Measurements from ENCODE around the gene STARD5.

The STARD5 gene

DNA sequence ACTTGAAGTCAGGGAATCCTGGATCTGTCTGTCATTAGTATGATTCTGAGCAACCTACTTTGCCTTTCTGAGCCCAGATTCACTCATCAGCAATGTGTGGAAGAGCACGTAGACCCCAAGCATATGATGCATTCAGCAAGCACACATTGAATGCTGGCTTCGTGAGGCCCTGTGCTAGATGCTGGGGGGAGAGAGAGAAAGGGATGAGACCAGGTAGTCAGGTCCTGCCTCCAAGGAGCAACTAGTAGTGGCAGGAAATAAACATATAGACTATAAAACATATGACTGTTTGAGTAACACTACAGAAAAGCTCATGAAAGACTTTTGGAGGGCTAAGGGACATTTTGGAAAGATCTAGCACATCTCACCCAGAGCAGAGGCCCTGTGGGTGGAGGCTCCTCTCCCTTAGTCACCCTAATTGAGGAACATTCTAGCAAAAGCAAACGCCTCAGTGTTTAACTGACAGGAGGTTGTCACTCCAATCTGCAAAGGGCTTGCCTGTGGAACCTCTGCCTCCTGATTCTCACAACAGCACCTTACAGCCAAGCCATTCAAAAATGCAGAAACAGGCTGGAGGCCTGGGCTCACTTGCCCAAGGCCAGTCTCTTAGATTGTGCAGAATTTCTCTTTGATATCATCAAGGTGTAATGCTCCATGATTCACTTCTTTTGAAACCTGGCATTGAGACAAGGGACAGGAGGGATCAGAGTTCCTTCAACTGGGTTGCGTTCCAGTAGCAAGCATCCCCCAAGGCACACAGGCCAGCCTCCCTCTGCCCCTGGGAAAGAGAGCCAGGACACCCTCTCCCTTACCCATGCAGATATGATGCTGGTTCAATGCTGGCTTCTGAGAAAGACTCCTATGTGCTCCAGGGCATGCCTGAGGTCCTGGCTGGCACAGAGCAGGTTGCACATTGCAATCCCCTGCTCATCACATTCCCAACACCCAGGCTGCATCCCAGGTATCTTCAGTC lies 26.1 kb downstream of the STARD5 start:
- TF ChIP-seq GATA3 (IDR thresholded peaks at IDR 0.05; ENCODE audit: low read depth, low read length) (no peak), GATA2 (IDR thresholded peaks at IDR 0.05; ENCODE audit: low read depth, low read length) (no peak)

DNA sequence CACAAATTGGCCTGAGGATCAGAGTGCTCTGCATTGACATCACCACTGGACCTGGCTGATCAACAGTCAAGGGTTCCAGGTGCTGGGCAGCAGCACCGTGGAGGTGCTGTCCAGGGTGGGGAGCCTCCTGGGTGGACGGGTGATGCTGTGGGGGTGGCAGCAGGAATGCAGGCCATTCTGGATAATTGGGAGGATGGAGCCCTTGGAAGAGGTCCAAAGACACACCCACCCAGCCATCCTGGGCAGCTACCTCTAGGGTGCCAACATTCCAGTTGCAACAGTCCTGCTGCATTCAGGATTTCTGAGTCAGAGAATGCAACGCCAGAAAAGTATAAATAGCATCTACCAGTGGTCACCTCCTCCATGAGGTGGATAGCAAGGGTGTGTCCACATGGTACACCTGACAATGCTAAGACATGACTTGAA lies 26.8 kb downstream of the STARD5 start:
- TF ChIP-seq GATA2 (IDR thresholded peaks at IDR 0.05; ENCODE audit: low read depth, low read length) (no peak), GATA3 (IDR thresholded peaks at IDR 0.05; ENCODE audit: low read depth, low read length) (no peak)

DNA sequence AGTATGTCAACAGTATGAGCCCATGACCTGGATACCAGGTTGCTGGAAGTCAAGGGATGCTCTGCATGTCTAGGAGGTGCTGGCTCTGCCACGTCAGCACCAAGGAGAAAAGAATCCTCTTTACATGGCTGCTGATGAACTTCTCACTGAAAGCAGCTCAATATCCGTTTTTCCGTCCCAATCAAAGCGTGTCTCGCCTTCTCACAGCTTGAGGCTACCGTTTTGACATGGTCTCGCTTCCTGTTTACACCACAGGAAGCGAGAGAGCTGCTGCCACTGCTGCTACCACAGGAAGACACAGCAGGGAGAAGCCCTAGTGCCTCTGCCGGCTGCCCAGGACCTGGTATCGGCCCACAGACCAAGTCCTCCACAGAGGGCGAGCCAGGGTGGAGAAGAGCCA lies 27.3 kb downstream of the STARD5 start:
- no peak for TF ChIP-seq GATA2 (IDR thresholded peaks at IDR 0.05; ENCODE audit: low read depth, low read length)
- TF ChIP-seq GATA3 (IDR thresholded peaks at IDR 0.05; ENCODE audit: low read depth, low read length), result no peak

DNA sequence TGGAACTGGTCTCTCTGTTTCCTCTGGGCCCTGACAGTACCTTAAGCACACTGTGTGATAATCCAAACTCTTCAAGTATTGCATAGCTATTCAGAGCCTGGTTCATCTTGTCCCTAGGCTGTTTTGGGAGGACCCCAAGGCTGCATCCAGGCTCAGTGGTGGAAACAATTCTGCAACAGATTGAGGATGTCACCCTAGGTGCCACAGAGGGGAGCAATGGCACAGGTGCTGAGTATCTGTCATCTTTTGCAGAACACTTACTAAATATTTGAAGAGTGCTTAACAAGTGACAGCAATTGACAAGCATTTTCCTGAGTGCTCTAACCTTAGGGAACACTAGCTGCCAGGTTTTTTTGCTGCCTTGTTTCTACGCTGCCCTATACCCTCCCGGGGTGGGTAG lies 27.8 kb downstream of the STARD5 start:
- TF ChIP-seq GATA3 (IDR thresholded peaks at IDR 0.05; ENCODE audit: low read depth, low read length) (no peak), GATA2 (IDR thresholded peaks at IDR 0.05; ENCODE audit: low read depth, low read length) (no peak)

DNA sequence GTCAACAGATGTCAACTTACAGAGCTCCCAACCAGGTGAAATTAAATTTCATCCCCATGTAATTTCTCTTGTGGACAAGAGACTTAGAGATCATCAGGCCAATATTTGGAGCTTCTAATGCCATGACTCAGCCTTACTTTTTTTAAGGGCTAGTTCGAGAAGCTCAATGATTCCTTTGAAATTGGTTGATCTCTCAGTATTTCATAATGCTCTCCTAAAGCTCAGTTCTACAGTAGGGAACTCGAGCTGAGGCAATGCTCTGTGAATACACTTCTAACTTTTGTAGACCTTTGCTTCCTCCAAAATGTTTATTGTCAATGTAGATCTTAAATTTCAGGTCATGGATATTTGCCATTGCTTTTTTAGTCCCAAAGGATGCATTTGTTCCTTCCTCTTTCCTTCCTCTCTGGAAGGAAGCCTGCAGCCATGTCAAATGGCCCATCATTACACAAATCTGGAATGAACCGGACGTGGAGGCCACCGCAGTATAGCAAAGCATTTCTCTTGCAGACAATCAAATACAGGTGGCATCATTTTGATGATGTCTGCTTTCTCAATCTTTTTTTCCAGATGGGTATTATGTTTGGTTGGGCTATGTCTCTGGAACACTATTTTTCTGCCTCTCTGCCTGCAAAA lies 28.3 kb downstream of the STARD5 start:
- TF ChIP-seq GATA2 (IDR thresholded peaks at IDR 0.05; ENCODE audit: low read depth, low read length), result no peak
- no peak for TF ChIP-seq GATA3 (IDR thresholded peaks at IDR 0.05; ENCODE audit: low read depth, low read length)

DNA sequence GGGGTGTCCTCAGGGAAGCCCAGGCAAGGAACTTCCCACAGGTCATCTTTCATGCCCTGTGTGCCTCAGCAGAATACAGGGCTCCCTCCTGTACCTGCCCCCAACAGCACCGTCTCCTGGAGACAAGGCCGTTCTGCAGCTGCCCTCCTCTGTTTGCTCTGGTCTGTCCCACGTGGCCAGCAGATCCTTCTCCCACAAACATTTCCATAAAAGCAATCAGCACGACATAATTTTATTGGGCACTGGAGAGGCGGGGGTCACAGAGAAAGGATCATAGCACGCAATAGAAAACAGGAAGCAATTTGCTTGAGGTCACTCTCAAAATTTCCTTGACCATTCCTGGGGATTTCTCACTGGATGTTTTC lies 29.4 kb downstream of the STARD5 start:
- TF ChIP-seq GATA2 (IDR thresholded peaks at IDR 0.05; ENCODE audit: low read depth, low read length) (no peak), GATA3 (IDR thresholded peaks at IDR 0.05; ENCODE audit: low read depth, low read length) (no peak)

DNA sequence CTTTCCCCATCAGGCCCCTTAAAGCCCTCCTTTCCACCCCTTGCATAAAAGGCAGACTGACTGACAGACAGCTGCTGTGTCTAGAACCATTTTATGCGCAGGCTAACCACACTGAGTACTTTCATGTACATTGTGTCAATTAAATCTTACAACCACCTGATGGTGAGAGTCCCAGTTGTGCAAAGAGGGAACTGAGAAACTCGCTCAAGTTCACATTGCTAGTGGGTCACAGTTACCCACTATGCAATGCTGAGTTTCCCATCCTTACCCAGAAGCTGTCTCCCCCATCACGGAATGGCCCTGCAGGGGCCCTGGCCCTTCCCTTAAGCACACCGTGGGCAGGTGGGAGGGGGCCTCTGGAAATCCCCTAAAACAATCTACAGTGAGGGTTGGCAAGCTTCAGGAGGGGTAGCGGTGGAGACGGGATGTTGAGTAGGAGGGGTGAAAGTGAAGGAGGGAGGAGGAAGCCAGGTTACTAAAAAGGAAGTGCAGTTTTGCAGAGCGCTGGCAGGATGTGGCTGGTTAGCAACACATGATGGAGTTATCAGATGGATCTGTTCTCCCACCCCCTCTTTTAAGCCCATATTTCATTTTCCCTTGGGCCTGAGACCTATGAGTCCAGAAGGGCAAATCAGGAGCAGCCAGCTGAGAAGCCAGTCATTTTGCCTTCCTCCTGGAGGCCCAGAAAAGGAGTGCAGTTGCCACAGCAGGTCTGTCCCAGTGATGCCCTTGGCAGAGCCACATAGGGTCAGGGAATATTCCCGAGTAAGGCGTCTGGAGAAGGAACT lies 30.0 kb downstream of the STARD5 start:
- TF ChIP-seq GATA3 (IDR thresholded peaks at IDR 0.05; ENCODE audit: low read depth, low read length) (no peak), GATA2 (IDR thresholded peaks at IDR 0.05; ENCODE audit: low read depth, low read length) (peak; percentile 54)

DNA sequence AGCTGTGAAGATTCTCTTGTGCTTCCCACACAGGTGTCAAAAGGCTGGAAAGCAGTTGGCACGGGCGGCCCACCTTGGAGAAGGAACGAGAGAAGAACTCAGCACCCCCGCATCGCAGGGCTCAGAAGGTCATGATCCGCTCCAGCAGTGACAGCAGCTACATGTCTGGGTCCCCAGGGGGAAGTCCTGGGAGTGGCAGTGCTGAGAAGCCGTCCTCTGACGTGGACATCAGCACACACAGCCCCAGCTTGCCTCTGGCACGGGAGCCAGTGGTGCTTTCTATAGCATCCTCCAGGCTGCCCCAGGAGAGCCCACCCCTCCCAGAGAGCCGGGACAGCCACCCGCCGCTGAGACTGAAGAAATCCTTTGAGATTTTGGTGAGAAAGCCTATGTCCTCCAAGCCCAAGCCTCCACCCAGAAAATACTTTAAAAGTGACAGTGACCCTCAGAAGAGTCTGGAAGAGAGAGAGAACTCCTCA lies 31.4 kb downstream of the STARD5 start:
- TF ChIP-seq GATA3 (IDR thresholded peaks at IDR 0.05; ENCODE audit: low read depth, low read length) (no peak), GATA2 (IDR thresholded peaks at IDR 0.05; ENCODE audit: low read depth, low read length) (no peak)

DNA sequence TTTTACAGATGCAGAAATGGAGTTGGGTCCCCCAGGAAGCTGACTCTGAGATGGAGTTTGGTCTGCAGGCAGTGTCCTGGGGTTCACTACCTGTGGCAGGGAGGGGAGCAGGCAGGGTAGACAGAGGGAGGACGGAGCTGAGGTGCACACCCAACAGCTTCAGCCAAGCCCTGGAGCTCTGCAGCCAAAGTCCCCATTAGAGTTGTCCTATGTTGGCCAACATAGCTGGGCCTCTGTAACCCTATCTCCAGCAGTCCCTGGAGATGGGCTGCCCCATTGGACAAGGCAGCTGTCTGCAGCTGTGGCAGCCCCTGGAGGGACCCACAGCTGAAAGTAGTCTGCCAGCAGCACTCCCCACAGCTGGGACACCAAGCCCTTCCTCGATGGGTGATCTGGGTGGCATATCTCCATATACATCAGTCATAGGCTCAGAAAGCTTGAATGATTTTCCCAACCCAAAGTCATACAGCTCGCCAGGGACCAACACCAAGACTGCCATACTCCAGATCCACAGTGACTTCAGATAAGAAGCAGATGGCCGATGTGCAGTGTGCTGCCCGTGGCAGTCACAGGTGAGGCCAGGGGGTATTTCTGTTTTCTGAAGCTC lies 31.9 kb downstream of the STARD5 start:
- TF ChIP-seq GATA2 (IDR thresholded peaks at IDR 0.05; ENCODE audit: low read depth, low read length) (no peak), GATA3 (IDR thresholded peaks at IDR 0.05; ENCODE audit: low read depth, low read length) (no peak)

DNA sequence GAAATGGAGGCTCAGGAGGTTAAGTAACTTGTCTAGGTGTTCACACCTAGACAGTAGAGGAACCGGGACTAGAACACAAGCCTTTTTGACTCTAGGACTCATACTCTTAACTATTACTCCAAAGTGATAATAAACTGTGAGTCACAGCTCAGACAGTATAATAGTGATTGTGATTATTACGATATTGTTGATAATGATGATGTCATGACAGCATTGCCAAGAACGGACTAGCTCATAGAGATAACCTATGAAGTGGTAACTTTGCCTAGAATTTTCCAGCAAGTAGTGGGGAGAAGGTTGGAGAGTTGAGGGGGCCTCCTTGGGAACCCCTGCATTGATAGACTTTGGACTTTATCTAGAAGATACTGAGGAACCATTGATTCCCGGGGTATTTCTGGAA lies 34.0 kb downstream of the STARD5 start:
- no peak for TF ChIP-seq GATA3 (IDR thresholded peaks at IDR 0.05; ENCODE audit: low read depth, low read length)
- TF ChIP-seq GATA2 (IDR thresholded peaks at IDR 0.05; ENCODE audit: low read depth, low read length), result no peak

DNA sequence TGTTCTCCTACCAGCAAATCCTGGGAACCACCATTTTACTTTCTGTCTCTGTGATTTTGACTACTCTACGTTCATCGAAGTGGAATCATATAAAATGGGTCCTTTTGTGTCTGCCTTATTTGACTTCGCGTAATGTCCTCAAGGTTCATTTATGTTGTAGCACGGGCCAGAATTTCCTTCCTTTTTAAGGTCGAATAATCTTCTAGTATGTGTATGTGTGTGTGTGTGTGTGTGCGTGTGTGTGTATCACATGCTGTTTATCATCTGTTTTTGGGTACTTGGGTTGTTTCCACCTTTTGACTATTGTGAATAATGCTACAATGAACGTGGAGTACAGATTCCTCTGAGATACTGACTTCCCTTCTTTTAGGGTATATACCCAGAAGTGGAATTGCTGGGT lies 35.3 kb downstream of the STARD5 start:
- TF ChIP-seq GATA2 (IDR thresholded peaks at IDR 0.05; ENCODE audit: low read depth, low read length), result no peak
- TF ChIP-seq GATA3 (IDR thresholded peaks at IDR 0.05; ENCODE audit: low read depth, low read length), result no peak

DNA sequence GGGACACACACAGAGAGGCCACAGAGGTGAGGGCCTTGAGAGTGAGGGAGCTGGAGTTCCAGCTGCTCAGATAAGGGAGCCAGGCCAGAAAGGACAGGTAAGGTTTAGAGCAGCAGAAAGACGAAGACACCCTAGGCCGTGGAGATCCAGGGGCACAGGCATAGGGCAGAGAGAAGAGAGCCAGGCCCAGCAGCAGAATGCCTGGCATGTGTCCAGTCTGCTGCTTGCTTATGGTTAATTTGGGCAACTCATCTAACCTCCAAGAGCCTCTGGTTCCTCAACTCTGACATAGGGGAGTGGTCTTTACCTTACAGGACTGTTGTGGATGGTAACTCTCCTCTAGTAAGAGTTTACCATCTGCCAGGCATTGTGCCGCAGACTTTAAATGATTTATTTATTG lies 35.9 kb downstream of the STARD5 start:
- TF ChIP-seq GATA2 (IDR thresholded peaks at IDR 0.05; ENCODE audit: low read depth, low read length) (no peak), GATA3 (IDR thresholded peaks at IDR 0.05; ENCODE audit: low read depth, low read length) (no peak)

DNA sequence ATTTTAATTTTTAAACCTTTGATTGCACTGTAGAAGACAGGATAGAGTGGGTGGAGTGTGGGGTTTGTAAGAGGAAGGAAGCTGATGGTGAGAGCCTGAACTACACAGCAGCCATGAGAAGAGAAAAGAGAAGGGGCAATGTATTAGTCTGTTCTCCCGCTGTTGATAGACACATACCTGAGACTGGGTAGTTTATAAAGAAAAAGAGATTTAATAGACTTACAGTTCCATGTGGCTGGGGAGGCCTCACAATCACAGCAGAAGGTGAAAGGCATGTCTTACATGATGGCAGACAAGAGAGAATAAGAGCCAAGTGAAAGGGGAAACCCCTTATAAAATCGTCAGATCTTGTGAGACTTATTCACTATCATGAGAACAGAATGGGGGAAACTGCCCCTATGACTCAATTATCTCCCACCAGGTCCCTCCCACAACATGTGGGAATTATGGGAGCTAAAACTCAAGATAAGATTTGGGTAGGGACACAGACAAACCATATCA lies 37.3 kb downstream of the STARD5 start:
- no peak for TF ChIP-seq GATA2 (IDR thresholded peaks at IDR 0.05; ENCODE audit: low read depth, low read length)
- TF ChIP-seq GATA3 (IDR thresholded peaks at IDR 0.05; ENCODE audit: low read depth, low read length), result no peak

Measured in SH-SY5Y (cell line).